OCI-LY3 (cell line): Measurements from ENCODE around the gene CACNA1G.
A peak's percentile ranks its signal among the peaks of the same experiment; 100 is the strongest.

Source experiments
- H2AFZ ChIP-seq: fragments of 200-600, 300-600 bp; shearing (Covaris generic); 2 replicates; pipeline ENCODE4 v1.6.0; 2014; ENCODE audit warnings: antibody characterized with exemption, low read depth, low read length
- H3K27ac ChIP-seq: fragments of 200-600, 300-600 bp; sonication (generic); 2 replicates; pipeline ENCODE4 v1.5.1; 2014; ENCODE audit warnings: mild to moderate bottlenecking, low read length, moderate library complexity, mixed read lengths
- H3K27me3 ChIP-seq: fragments of 200-600, 300-600 bp; sonication (generic); 2 replicates; pipeline ENCODE4 v1.6.1; 2014; ENCODE audit warnings: low read depth, low read length, mixed read lengths
- H3K36me3 ChIP-seq: fragments of 200-600, 300-600 bp; sonication (generic); replicated peaks from 2 replicates; pipeline ENCODE3; 2014; ENCODE audit warnings: low read depth, low read length, mixed read lengths
- H3K4me1 ChIP-seq: fragments of 300-600, 200-600 bp; sonication (generic); 2 replicates; pipeline ENCODE4 v1.6.1; 2014; ENCODE audit warnings: low read length, mixed read lengths
- H3K4me2 ChIP-seq: fragments of 200-600, 300-600 bp; sonication (generic); 2 replicates; pipeline ENCODE4 v1.6.1; 2014; ENCODE audit warnings: low read length, mixed read lengths
- H3K4me3 ChIP-seq: fragments of 300-600, 200-600 bp; sonication (generic); 2 replicates; pipeline ENCODE4 v1.5.1; 2014; ENCODE audit warnings: antibody characterized with exemption, mild to moderate bottlenecking, low read length, moderate library complexity
- H3K79me2 ChIP-seq: fragments of 300-600, 200-600 bp; shearing (Covaris generic); 2 replicates; pipeline ENCODE4 v1.6.1; 2014; ENCODE audit warnings: mild to moderate bottlenecking, low read length, mixed read lengths
- H3K9ac ChIP-seq: fragments of 300-600, 200-600 bp; shearing (Covaris generic); 2 replicates; pipeline ENCODE4 v1.6.0; 2014; ENCODE audit warnings: mild to moderate bottlenecking, low read length, moderate library complexity
- H3K9me3 ChIP-seq: fragments of 200-600, 300-600 bp; shearing (Covaris generic); 2 replicates; pipeline ENCODE4 v1.6.1; 2014; ENCODE audit warnings: low read length, mixed read lengths; ENCODE audit not compliant: insufficient read depth
- H4K20me1 ChIP-seq: fragments of 200-600, 300-600 bp; sonication (generic); 2 replicates; pipeline ENCODE4 v1.6.1; 2016; ENCODE audit warnings: low read length, mixed read lengths; ENCODE audit not compliant: insufficient read depth
- EZH2phosphoT487 ChIP-seq: fragments of 200-600 bp; shearing (Covaris generic); IDR thresholded peaks from 2 replicates; pipeline ENCODE4 v1.6.1; 2018; ENCODE audit warnings: antibody characterized with exemption, mixed run types, low read depth
- TF ChIP-seq, protein P1 (sequence below): fragments of 200-600, 300-600 bp; sonication (generic); IDR thresholded peaks from 2 replicates; pipeline ENCODE4 v1.5.1; 2014; ENCODE audit warnings: antibody characterized with exemption, low read length, low read depth

Gene CACNA1G

DNA sequence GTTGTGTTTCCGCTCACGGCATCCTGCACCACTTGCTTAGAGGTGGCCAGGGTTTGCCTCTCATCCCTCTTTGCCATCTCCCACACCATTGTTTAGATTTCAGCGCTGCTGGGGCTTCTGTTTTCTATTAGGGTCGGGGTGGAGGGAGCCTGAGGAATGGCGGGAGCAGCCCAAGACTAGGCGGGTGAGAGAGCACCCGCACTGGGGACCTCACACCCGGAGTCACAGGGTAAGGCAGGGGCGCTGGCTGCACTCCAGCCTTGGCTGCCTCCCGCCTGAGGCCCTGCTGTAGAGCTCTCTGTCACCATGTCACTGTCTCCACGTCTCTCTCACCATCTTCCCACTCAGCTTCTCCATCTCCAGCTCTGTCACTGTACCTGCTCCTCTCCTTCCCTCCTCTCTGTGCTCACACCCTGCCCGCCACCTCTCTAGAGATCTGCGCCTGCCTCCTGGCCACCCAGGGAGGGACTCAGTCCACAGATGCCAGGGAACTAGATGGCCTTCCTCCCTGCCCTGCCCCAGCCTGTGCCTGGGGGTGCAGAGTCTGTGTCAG is 41.4 kb downstream of the CACNA1G start:
- Histone ChIP-seq H3K4me2 (no peak overlapping the region), H4K20me1 (no peaks in the 10 kb centered on the region), H3K4me3 (no peak overlapping the region), H3K79me2 (no peaks in the 10 kb centered on the region), H3K9me3 (no peaks in the 10 kb centered on the region), H2AFZ (no peak overlapping the region), H3K36me3 (no peaks in the 10 kb centered on the region), H3K9ac (no peak overlapping the region), H3K27me3 (peaks cover 63% of the 10 kb centered on the region), H3K4me1 (peaks cover 4% of the 10 kb centered on the region), H3K27ac (no peak overlapping the region)
- TF ChIP-seq EZH2phosphoT487 = no peak
- TF ChIP-seq, protein P1, sequence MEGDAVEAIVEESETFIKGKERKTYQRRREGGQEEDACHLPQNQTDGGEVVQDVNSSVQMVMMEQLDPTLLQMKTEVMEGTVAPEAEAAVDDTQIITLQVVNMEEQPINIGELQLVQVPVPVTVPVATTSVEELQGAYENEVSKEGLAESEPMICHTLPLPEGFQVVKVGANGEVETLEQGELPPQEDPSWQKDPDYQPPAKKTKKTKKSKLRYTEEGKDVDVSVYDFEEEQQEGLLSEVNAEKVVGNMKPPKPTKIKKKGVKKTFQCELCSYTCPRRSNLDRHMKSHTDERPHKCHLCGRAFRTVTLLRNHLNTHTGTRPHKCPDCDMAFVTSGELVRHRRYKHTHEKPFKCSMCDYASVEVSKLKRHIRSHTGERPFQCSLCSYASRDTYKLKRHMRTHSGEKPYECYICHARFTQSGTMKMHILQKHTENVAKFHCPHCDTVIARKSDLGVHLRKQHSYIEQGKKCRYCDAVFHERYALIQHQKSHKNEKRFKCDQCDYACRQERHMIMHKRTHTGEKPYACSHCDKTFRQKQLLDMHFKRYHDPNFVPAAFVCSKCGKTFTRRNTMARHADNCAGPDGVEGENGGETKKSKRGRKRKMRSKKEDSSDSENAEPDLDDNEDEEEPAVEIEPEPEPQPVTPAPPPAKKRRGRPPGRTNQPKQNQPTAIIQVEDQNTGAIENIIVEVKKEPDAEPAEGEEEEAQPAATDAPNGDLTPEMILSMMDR = no peak

GRCh38 chr17:50602836-50603235 is 42.3 kb downstream of the CACNA1G start:
- Histone ChIP-seq H3K4me2 (no peak overlapping the region), H3K36me3 (no peaks in the 10 kb centered on the region), H3K27me3 (peaks cover 68% of the 10 kb centered on the region), H3K9me3 (no peaks in the 10 kb centered on the region), H4K20me1 (no peaks in the 10 kb centered on the region), H3K4me1 (peaks cover 4% of the 10 kb centered on the region), H3K9ac (no peak overlapping the region), H3K27ac (no peak overlapping the region), H2AFZ (no peak overlapping the region), H3K79me2 (no peaks in the 10 kb centered on the region), H3K4me3 (no peak overlapping the region)
- TF ChIP-seq, protein P1 = no peak
- no peak for TF ChIP-seq EZH2phosphoT487

DNA sequence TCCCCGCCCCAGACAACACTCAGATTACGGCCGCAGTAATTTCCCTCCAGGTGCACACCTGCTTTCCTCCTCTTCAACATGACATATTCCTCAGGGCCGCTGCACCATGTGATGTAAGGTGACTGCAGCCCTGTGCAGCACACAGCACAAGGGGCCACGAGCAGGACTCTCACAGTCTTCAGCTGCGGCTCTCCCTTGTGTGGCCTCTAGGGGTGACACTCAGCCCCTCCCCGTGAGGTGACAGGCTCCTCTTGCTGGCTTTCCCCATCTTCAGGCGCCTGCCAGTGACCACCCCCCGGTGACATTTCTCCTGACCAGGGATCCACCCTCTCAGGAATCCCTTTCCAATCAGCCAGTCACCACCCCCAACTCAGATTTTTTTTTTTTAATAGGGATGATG is 42.8 kb downstream of the CACNA1G start:
- Histone ChIP-seq H3K4me1 (peaks cover 3% of the 10 kb centered on the region), H3K27me3 (peaks cover 65% of the 10 kb centered on the region), H3K4me2 (no peak overlapping the region), H3K4me3 (no peak overlapping the region), H3K9me3 (no peaks in the 10 kb centered on the region), H3K9ac (no peak overlapping the region), H3K36me3 (no peaks in the 10 kb centered on the region), H2AFZ (no peak overlapping the region), H3K79me2 (no peaks in the 10 kb centered on the region), H4K20me1 (no peaks in the 10 kb centered on the region), H3K27ac (no peak overlapping the region)
- no peak for TF ChIP-seq EZH2phosphoT487
- TF ChIP-seq, protein P1 = peak; percentile 12; the same call in 1 of the 2 replicates

DNA sequence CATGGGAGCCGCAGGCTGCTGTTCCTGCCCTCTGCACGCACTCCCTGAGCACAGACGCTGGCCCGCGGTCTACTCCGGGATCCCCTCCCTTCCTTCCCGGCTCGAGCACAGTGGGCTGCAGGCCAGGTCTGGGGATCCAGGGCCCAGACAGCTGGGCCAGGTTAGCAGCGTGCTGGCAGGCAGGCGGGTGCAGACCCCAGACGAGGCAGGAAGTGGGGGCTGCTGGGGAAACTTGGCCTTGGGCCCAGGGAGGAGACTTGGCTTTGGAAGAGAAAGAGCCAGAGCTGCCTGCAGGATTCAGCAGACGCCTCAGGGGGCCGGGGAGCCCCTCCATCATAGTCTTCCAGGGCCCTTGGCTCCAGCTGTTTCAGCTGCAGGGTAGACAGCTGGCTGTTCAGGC is 44.0 kb downstream of the CACNA1G start:
- Histone ChIP-seq H3K4me1 (0 out of 2 replicates have a peak, but pooled peaks cover 5% of the 10 kb centered on the region), H3K4me3 (no peak overlapping the region), H3K9me3 (no peaks in the 10 kb centered on the region), H4K20me1 (no peaks in the 10 kb centered on the region), H3K79me2 (no peaks in the 10 kb centered on the region), H3K4me2 (no peak overlapping the region), H3K9ac (no peak overlapping the region), H2AFZ (no peak overlapping the region), H3K27me3 (peaks cover 67% of the 10 kb centered on the region), H3K27ac (no peak overlapping the region), H3K36me3 (no peaks in the 10 kb centered on the region)
- no peak for TF ChIP-seq EZH2phosphoT487
- TF ChIP-seq, protein P1 = no peak
